Measurements from ENCODE around the gene CXCR3. TPM values are rescaled to one million over a fixed set of nuclear protein-coding genes. Genes with fewer than 3 reads are reported as not detected.

CXCR3 gene
- total RNA-seq, 1 donor from 2014 or later, result not detected

- H3K9me3 Mint-ChIP-seq, result no peaks in the 10 kb centered on the region
- H3K4me3 Mint-ChIP-seq, result no peak overlapping the region
- H3K36me3 Mint-ChIP-seq, result no peaks in the 10 kb centered on the region
- DNase-seq (ENCODE audit: extremely low spot score, unreplicated experiment), result no peak
- no peaks in the 10 kb centered on the region for H3K27me3 Mint-ChIP-seq
- no peak overlapping the region for H3K27ac Mint-ChIP-seq
- H3K4me1 Mint-ChIP-seq (ENCODE audit: unreplicated experiment), result no peaks in the 10 kb centered on the region
- TF ChIP-seq, protein P1, sequence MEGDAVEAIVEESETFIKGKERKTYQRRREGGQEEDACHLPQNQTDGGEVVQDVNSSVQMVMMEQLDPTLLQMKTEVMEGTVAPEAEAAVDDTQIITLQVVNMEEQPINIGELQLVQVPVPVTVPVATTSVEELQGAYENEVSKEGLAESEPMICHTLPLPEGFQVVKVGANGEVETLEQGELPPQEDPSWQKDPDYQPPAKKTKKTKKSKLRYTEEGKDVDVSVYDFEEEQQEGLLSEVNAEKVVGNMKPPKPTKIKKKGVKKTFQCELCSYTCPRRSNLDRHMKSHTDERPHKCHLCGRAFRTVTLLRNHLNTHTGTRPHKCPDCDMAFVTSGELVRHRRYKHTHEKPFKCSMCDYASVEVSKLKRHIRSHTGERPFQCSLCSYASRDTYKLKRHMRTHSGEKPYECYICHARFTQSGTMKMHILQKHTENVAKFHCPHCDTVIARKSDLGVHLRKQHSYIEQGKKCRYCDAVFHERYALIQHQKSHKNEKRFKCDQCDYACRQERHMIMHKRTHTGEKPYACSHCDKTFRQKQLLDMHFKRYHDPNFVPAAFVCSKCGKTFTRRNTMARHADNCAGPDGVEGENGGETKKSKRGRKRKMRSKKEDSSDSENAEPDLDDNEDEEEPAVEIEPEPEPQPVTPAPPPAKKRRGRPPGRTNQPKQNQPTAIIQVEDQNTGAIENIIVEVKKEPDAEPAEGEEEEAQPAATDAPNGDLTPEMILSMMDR (conservative IDR thresholded peaks at IDR 0.05), result no peak
These were observed 21.7 kb upstream of the CXCR3 start for GRCh38 chrX:71640002-71640401.

DNA sequence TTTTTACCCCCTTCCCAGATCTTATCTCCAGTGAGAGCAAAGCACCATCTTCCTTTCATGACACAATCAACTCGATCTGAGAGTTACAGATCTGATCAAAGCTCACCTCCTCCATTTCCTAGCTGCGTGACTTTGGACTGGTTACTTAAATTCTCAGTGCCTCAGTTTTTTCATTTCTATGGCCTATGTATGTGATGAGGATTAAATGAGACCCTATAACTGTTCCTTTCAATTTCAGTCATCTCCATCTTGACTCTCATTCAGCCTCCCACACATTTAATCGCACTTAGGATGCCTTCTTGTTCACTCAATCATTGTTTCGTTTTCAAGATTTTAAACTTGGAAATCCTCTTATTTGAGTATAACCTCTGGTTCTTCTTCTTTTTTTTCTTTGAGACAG, 20.1 kb upstream of the CXCR3 start:
- H3K27me3 Mint-ChIP-seq, result no peaks in the 10 kb centered on the region
- TF ChIP-seq, protein P1 (conservative IDR thresholded peaks at IDR 0.05), result no peak
- no peak overlapping the region for H3K27ac Mint-ChIP-seq
- no peak overlapping the region for H3K4me3 Mint-ChIP-seq
- DNase-seq (ENCODE audit: extremely low spot score, unreplicated experiment), result no peak
- no peaks in the 10 kb centered on the region for H3K36me3 Mint-ChIP-seq
- no peaks in the 10 kb centered on the region for H3K4me1 Mint-ChIP-seq (ENCODE audit: unreplicated experiment)
- H3K9me3 Mint-ChIP-seq, result no peaks in the 10 kb centered on the region

GRCh38 chrX:71637848-71638247, 19.5 kb upstream of the CXCR3 start:
- Mint-ChIP-seq H3K27ac (no peak overlapping the region), H3K9me3 (no peaks in the 10 kb centered on the region), H3K4me3 (no peak overlapping the region), H3K4me1 (ENCODE audit: unreplicated experiment) (no peaks in the 10 kb centered on the region), H3K27me3 (no peaks in the 10 kb centered on the region), H3K36me3 (no peaks in the 10 kb centered on the region)
- TF ChIP-seq, protein P1 (conservative IDR thresholded peaks at IDR 0.05), result no peak
- DNase-seq (ENCODE audit: extremely low spot score, unreplicated experiment), result no peak

DNA sequence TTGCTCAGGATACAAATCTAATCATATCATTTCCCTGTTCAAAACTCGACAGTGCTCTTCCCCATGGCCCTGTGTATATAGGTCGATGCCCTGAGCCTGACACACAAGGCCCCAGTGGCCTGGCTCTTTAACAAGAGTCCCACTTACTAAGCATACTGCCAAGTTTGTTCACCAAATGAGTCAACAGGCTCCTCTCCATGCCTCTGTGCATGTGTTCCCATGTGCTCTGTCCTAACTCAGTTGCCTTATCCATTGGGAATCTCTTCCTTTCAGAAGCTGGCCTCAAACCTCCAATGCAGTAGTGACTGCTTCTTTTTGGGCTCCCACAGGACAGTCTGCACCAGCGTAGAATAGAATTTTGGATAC, 18.9 kb upstream of the CXCR3 start:
- no peak overlapping the region for H3K4me3 Mint-ChIP-seq
- H3K27me3 Mint-ChIP-seq, result no peaks in the 10 kb centered on the region
- H3K27ac Mint-ChIP-seq, result no peak overlapping the region
- no peak for DNase-seq (ENCODE audit: extremely low spot score, unreplicated experiment)
- TF ChIP-seq, protein P1 (conservative IDR thresholded peaks at IDR 0.05), result no peak
- no peaks in the 10 kb centered on the region for H3K9me3 Mint-ChIP-seq
- no peaks in the 10 kb centered on the region for H3K4me1 Mint-ChIP-seq (ENCODE audit: unreplicated experiment)
- H3K36me3 Mint-ChIP-seq, result no peaks in the 10 kb centered on the region

- TF ChIP-seq, protein P1 (conservative IDR thresholded peaks at IDR 0.05), result no peak
- H3K9me3 Mint-ChIP-seq, result no peaks in the 10 kb centered on the region
- H3K4me3 Mint-ChIP-seq, result no peak overlapping the region
These were observed 18.3 kb upstream of the CXCR3 start for GRCh38 chrX:71636438-71637252.

More at GRCh38 chrX:71636438-71637252, 18.3 kb upstream of the CXCR3 start:
- DNase-seq (ENCODE audit: extremely low spot score, unreplicated experiment), result no peak
- H3K4me1 Mint-ChIP-seq (ENCODE audit: unreplicated experiment), result no peaks in the 10 kb centered on the region
- no peaks in the 10 kb centered on the region for H3K36me3 Mint-ChIP-seq
- no peaks in the 10 kb centered on the region for H3K27me3 Mint-ChIP-seq
- no peak overlapping the region for H3K27ac Mint-ChIP-seq

All from type B pancreatic cell (in vitro differentiated cells).